HL-60 (cell line): Measurements from ENCODE around the gene TPGS1.

Experiments
- CTCF ChIP-seq: IDR thresholded peaks from one replicate; pipeline ENCODE4 v1.5.1; 2011; ENCODE audit warnings: low read length, control low read depth, inconsistent platforms; ENCODE audit not compliant: insufficient read depth
- GABPA ChIP-seq: IDR thresholded peaks from 2 replicates; pipeline ENCODE4 v1.6.1; 2012; ENCODE audit warnings: low read depth
- POLR2AphosphoS5 ChIP-seq: IDR thresholded peaks from 2 replicates; pipeline ENCODE4 v1.6.1; 2012; ENCODE audit warnings: low read depth
- REST ChIP-seq: IDR thresholded peaks from 2 replicates; pipeline ENCODE4 v1.6.1; 2012; ENCODE audit warnings: low read depth; ENCODE audit not compliant: insufficient replicate concordance

- TF ChIP-seq GABPA (no peak), CTCF (no peak), POLR2AphosphoS5 (no peak), REST (no peak)
Observed at GRCh38 chr19:525857-526419, 18.6 kb downstream of the TPGS1 start.
